AG10803 (cell line): Measurements from ENCODE around the gene CHODL.

Experiments
- DNase-seq: peaks from one replicate; pipeline ENCODE4 v3.0.0; 2010; ENCODE audit warnings: low read depth
- H3K4me3 ChIP-seq: 2 replicates; pipeline ENCODE4 v1.5.1; 2011; ENCODE audit warnings: mild to moderate bottlenecking, low read length, control low read depth
- TF ChIP-seq, protein P1 (sequence below): conservative IDR thresholded peaks from 2 replicates; pipeline ENCODE4 v1.5.1; 2011; ENCODE audit warnings: mild to moderate bottlenecking, low read length, control low read depth, inconsistent platforms

The CHODL gene

DNA sequence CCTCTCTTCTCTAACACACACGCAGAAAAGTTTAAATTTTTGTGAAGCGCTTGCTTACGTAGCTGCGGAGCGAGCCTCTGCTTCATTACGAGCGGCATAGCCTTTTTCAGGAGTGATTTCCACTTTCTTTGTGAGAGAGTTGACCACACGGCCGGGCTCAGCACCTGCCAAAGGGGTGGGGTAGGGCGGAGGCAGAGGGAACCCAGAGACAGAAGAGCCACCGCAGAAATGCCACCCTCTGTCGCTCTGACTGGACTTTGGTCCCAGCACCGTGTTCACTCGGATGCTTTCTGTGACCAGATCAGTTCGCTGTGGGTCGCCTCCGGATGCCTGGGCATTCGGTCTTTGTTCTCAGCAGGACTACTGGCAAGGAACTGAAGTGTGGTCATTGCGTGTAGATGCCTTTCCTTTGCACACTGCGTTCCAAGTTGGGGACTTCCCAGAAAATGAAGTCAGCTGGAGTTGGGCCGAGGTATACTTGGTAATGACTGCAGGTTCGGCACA lies 883 bp downstream of the CHODL start:
- no peak for DNase-seq
- no peak overlapping the region for H3K4me3 ChIP-seq
- TF ChIP-seq, protein P1, sequence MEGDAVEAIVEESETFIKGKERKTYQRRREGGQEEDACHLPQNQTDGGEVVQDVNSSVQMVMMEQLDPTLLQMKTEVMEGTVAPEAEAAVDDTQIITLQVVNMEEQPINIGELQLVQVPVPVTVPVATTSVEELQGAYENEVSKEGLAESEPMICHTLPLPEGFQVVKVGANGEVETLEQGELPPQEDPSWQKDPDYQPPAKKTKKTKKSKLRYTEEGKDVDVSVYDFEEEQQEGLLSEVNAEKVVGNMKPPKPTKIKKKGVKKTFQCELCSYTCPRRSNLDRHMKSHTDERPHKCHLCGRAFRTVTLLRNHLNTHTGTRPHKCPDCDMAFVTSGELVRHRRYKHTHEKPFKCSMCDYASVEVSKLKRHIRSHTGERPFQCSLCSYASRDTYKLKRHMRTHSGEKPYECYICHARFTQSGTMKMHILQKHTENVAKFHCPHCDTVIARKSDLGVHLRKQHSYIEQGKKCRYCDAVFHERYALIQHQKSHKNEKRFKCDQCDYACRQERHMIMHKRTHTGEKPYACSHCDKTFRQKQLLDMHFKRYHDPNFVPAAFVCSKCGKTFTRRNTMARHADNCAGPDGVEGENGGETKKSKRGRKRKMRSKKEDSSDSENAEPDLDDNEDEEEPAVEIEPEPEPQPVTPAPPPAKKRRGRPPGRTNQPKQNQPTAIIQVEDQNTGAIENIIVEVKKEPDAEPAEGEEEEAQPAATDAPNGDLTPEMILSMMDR, result no peak

DNA sequence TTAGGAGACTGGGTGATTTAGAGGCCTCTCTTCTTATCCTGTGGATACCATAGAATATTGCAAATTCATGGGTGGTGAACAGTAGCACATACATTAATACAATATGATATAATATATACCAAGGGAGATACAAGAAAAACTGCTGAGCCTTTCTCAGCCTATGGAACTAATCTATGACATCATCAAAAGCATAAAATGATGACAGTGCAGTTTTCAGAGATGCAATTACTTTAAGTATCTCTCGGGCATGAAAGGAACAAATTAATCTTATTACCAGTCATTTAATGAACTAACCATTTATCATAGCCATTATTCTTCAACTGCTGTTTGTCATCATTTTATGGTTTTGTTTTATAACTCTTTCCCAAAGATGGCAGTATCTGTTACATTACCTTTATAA lies 3.5 kb downstream of the CHODL start:
- H3K4me3 ChIP-seq, result no peak overlapping the region
- no peak for DNase-seq
- TF ChIP-seq, protein P1, result no peak

DNA sequence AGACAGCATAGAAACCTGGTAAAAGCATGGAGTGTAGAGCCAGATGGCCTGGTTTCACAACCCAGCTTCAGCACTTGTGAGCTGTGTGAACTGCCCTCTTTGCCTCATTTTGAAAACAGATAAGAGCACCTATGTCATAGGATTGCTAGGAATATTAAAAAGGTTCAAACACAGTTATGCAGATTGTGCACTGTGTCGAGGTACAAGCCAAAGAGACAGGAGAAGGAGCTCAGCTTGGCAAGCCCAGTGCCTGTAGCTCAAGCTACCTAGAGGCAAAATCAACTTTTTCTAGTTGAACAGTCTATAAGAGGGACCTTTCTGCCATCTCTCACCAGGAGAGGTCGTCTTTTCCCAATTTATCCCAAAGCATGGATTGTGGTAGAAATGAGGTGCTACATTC lies 5.0 kb downstream of the CHODL start:
- H3K4me3 ChIP-seq, result no peak overlapping the region
- TF ChIP-seq, protein P1, result no peak
- DNase-seq, result no peak

DNA sequence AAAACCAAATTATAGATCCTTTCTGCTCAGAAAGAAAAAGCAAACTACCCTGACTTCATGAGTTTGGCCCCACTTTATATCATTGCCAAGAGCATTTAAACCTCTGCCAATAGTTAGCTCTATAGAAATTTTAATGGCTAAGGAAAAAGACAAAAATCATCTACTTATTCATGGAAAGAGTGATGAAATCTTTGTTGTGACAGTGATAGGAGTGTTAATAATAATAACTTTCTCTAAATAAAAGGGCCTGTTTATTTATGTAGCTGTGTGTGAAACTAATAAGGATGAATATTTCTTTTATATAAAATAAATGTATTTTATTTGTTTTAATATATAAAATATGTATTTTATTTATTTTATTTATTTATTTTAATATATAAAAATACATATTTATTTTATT lies 6.4 kb downstream of the CHODL start:
- TF ChIP-seq, protein P1, result no peak
- no peak for DNase-seq
- no peak overlapping the region for H3K4me3 ChIP-seq

DNA sequence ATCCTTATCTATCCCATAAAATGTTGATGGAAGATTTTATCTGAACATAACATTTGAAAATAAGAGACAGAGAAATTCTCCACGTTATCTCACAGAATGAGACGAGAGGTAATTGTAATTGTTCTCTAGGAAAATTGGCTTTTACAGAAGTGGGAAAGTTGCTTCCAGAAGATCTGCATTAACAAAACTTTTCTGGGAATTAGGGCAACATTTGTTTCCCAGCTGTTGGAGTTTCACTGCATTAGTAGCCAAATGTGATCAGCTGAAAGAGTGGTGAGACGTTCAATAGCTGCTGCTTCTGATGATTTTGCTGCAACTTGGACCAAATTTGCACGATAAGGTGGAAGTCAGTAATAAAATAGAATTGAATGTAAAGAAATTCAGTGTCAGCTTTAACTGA lies 7.6 kb downstream of the CHODL start:
- DNase-seq, result no peak
- no peak overlapping the region for H3K4me3 ChIP-seq
- TF ChIP-seq, protein P1, result no peak

DNA sequence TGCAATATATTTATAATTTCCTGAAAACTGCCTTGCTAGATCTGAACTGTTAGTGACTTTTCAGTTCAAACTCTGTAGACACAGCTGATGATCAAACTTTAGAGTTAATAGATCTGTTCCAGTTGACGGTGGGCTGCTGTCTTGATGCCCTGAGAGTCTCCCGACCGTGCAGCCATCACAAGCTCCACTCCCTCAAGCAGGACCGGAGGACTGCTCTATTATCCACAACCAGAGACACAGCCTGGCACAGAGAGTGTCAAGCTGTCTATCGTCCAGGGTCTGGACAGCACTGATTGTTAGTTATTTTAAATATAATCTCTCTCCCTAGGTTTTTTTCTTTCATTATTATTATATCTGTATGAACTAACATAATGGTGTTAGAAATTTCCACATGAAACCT lies 8.0 kb downstream of the CHODL start:
- TF ChIP-seq, protein P1, result no peak
- H3K4me3 ChIP-seq, result no peak overlapping the region
- DNase-seq, result no peak

DNA sequence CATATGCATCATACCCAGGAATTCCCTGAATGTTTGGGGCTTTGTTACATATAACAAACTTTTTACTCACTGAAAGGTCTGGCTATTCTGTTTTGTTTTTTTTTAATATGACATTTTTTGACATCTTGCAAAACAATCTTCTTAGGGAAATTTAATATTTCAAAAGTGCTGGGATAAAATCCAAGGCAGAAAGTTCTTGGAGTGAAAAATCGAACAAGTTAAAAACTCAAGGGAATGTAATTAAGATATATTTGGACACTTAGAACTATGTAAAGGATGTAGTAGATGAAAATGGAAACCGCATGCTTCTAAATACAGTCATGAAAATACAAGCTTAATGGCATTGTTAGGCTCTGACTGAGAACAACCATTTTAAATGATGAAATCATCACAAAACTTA lies 8.6 kb downstream of the CHODL start:
- no peak overlapping the region for H3K4me3 ChIP-seq
- DNase-seq, result no peak
- TF ChIP-seq, protein P1, result no peak
